ENCODE measurements around the gene SHD. TPM values are rescaled to one million over a fixed set of nuclear protein-coding genes. Genes with fewer than 3 reads are reported as not detected.

The SHD gene
- total and polyA plus RNA-seq, 9 of the 15 experiments (the other 6 are each of a cell fraction or from before 2014, with no cell fraction given) = 0.05 to 0.62 (median 0.15) TPM; not detected in 5

DNA sequence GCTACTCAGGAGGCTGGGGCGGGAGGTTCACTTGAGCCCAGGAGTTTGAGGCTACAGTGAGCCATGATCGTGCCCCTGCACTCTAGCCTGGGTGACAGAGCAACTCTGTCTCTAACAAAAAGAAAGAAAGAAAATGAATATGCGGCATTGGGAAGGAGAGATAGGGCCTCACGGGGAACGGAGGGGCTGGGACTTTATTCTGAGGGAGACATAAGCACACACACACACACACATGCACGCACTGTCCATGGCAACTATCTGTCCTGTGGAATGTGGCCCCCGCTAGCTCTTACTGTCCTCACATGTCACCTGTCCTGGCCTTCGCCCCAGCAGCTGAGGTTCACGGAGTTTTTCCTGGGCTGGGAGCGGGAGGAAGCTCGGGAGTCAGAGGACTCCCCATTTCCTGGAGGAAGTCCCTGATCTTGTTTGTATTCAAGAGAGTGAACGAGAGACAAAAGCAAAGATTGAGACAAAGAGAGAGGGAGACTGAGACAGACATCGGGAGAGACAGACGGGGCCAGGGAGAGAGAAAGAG is 58.9 kb downstream of the SHD start (continued):
- TF ChIP-seq, protein P1, sequence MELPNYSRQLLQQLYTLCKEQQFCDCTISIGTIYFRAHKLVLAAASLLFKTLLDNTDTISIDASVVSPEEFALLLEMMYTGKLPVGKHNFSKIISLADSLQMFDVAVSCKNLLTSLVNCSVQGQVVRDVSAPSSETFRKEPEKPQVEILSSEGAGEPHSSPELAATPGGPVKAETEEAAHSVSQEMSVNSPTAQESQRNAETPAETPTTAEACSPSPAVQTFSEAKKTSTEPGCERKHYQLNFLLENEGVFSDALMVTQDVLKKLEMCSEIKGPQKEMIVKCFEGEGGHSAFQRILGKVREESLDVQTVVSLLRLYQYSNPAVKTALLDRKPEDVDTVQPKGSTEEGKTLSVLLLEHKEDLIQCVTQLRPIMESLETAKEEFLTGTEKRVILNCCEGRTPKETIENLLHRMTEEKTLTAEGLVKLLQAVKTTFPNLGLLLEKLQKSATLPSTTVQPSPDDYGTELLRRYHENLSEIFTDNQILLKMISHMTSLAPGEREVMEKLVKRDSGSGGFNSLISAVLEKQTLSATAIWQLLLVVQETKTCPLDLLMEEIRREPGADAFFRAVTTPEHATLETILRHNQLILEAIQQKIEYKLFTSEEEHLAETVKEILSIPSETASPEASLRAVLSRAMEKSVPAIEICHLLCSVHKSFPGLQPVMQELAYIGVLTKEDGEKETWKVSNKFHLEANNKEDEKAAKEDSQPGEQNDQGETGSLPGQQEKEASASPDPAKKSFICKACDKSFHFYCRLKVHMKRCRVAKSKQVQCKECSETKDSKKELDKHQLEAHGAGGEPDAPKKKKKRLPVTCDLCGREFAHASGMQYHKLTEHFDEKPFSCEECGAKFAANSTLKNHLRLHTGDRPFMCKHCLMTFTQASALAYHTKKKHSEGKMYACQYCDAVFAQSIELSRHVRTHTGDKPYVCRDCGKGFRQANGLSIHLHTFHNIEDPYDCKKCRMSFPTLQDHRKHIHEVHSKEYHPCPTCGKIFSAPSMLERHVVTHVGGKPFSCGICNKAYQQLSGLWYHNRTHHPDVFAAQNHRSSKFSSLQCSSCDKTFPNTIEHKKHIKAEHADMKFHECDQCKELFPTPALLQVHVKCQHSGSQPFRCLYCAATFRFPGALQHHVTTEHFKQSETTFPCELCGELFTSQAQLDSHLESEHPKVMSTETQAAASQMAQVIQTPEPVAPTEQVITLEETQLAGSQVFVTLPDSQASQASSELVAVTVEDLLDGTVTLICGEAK (IDR thresholded peaks at IDR 0.05) = peak; percentile 43; the same call in 1 of the 2 replicates
- TF ChIP-seq, protein P1 (CRISPR knock-in tag; IDR thresholded peaks at IDR 0.05) = no peak
- TF ChIP-seq GTF2A2 (tag; IDR thresholded peaks at IDR 0.05) (no peak), ZKSCAN1 (IDR thresholded peaks at IDR 0.05; ENCODE audit: low read depth, low read length) (no peak), MAFK (IDR thresholded peaks at IDR 0.05; ENCODE audit: low read length) (no peak), PTRF (tag; IDR thresholded peaks at IDR 0.05) (no peak), ILF3 (IDR thresholded peaks at IDR 0.05; ENCODE audit: borderline replicate concordance) (no peak), JUN (IDR thresholded peaks at IDR 0.05; ENCODE audit: borderline replicate concordance, low read depth, low read length) (no peak), JUN (CRISPR knock-in tag; IDR thresholded peaks at IDR 0.05; ENCODE audit: borderline replicate concordance) (no peak), HMG20B (CRISPR knock-in tag; IDR thresholded peaks at IDR 0.05) (no peak), ZFX (CRISPR knock-in tag; IDR thresholded peaks at IDR 0.05) (peak; percentile 68)
- TF ChIP-seq, protein P2, sequence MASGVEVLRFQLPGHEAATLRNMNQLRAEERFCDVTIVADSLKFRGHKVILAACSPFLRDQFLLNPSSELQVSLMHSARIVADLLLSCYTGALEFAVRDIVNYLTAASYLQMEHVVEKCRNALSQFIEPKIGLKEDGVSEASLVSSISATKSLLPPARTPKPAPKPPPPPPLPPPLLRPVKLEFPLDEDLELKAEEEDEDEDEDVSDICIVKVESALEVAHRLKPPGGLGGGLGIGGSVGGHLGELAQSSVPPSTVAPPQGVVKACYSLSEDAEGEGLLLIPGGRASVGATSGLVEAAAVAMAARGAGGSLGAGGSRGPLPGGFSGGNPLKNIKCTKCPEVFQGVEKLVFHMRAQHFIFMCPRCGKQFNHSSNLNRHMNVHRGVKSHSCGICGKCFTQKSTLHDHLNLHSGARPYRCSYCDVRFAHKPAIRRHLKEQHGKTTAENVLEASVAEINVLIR (CRISPR knock-in tag; IDR thresholded peaks at IDR 0.05) = no peak
- TF ChIP-seq, protein P3, sequence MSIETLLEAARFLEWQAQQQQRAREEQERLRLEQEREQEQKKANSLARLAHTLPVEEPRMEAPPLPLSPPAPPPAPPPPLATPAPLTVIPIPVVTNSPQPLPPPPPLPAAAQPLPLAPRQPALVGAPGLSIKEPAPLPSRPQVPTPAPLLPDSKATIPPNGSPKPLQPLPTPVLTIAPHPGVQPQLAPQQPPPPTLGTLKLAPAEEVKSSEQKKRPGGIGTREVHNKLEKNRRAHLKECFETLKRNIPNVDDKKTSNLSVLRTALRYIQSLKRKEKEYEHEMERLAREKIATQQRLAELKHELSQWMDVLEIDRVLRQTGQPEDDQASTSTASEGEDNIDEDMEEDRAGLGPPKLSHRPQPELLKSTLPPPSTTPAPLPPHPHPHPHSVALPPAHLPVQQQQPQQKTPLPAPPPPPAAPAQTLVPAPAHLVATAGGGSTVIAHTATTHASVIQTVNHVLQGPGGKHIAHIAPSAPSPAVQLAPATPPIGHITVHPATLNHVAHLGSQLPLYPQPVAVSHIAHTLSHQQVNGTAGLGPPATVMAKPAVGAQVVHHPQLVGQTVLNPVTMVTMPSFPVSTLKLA (conservative IDR thresholded peaks at IDR 0.05) = 0 out of 4 replicates have a peak, but pooled peaks of 1 of the 2 experiments have one; percentile 51
- TF ChIP-seq, protein P4, sequence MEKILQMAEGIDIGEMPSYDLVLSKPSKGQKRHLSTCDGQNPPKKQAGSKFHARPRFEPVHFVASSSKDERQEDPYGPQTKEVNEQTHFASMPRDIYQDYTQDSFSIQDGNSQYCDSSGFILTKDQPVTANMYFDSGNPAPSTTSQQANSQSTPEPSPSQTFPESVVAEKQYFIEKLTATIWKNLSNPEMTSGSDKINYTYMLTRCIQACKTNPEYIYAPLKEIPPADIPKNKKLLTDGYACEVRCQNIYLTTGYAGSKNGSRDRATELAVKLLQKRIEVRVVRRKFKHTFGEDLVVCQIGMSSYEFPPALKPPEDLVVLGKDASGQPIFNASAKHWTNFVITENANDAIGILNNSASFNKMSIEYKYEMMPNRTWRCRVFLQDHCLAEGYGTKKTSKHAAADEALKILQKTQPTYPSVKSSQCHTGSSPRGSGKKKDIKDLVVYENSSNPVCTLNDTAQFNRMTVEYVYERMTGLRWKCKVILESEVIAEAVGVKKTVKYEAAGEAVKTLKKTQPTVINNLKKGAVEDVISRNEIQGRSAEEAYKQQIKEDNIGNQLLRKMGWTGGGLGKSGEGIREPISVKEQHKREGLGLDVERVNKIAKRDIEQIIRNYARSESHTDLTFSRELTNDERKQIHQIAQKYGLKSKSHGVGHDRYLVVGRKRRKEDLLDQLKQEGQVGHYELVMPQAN (IDR thresholded peaks at IDR 0.05; ENCODE audit: borderline replicate concordance) = 0 out of 2 replicates have a peak, but pooled peaks have one; percentile 31
